Stimulated activated naive CD8-positive, alpha-beta T cell treated with anti-CD3 and anti-CD28 coated beads, Interleukin-15, Interleukin-2, amounts not matched to agents 100 ng/mL and 50 ng/mL, for 24 hours (primary cell): Measurements from ENCODE around the gene AGR2.

Experiments used
- H3K27ac Mint-ChIP-seq: one replicate; pipeline ENCODE4 v1.8.0; 2021; ENCODE audit warnings: mild to moderate bottlenecking, mixed read lengths
- H3K27me3 Mint-ChIP-seq: one replicate; pipeline ENCODE4 v1.8.0; 2021; ENCODE audit warnings: mixed read lengths
- H3K36me3 Mint-ChIP-seq: one replicate; pipeline ENCODE4 v1.8.0; 2021; ENCODE audit warnings: low read depth, mixed read lengths
- H3K4me1 Mint-ChIP-seq: one replicate; pipeline ENCODE4 v1.8.0; 2021; ENCODE audit warnings: low read depth, mixed read lengths
- H3K4me3 Mint-ChIP-seq: one replicate; pipeline ENCODE4 v1.8.0; 2021; ENCODE audit warnings: mild to moderate bottlenecking, mixed read lengths
- H3K9me3 Mint-ChIP-seq: one replicate; pipeline ENCODE4 v1.8.0; 2021; ENCODE audit warnings: mixed read lengths

Gene AGR2

GRCh38 chr7:16745645-16746044, 59.2 kb downstream of the AGR2 start:
- H3K9me3 Mint-ChIP-seq: no peaks in the 10 kb centered on the region
- no peaks in the 10 kb centered on the region for H3K36me3 Mint-ChIP-seq
- peaks cover 3% of the 10 kb centered on the region for H3K27me3 Mint-ChIP-seq
- peaks cover 3% of the 10 kb centered on the region for H3K4me1 Mint-ChIP-seq
- no peak overlapping the region for H3K27ac Mint-ChIP-seq
- no peak overlapping the region for H3K4me3 Mint-ChIP-seq

- Mint-ChIP-seq H3K36me3 (no peaks in the 10 kb centered on the region), H3K4me3 (no peak overlapping the region), H3K9me3 (no peaks in the 10 kb centered on the region), H3K4me1 (peaks cover 9% of the 10 kb centered on the region), H3K27me3 (peaks cover 3% of the 10 kb centered on the region), H3K27ac (no peak overlapping the region)
These were observed 60.1 kb downstream of the AGR2 start for GRCh38 chr7:16744518-16745250.

GRCh38 chr7:16743236-16743635, 61.6 kb downstream of the AGR2 start:
- Mint-ChIP-seq H3K27me3 (no peaks in the 10 kb centered on the region), H3K9me3 (no peaks in the 10 kb centered on the region), H3K4me3 (no peak overlapping the region), H3K36me3 (no peaks in the 10 kb centered on the region), H3K4me1 (peaks cover 9% of the 10 kb centered on the region), H3K27ac (no peak overlapping the region)

GRCh38 chr7:16742547-16742946, 62.3 kb downstream of the AGR2 start:
- Mint-ChIP-seq H3K4me1 (peaks cover 9% of the 10 kb centered on the region), H3K27ac (no peak overlapping the region), H3K36me3 (no peaks in the 10 kb centered on the region), H3K27me3 (no peaks in the 10 kb centered on the region), H3K4me3 (no peak overlapping the region), H3K9me3 (no peaks in the 10 kb centered on the region)
